Mesodermal cell (in vitro differentiated cells): Measurements from ENCODE around the gene MED13L.
A peak's percentile ranks its signal among the peaks of the same experiment; 100 is the strongest.
"Not testable (repeated sequence)": the region's sequence is repeated elsewhere in the genome, so short reads cannot be mapped to it uniquely, and the experiment has no call there.

Source experiments
- H3K27ac ChIP-seq: 2 replicates; pipeline ENCODE4 v1.7.0; 2013; ENCODE audit warnings: mild to moderate bottlenecking, low read depth, low read length, moderate library complexity; ENCODE audit not compliant: severe bottlenecking
- H3K36me3 ChIP-seq: 2 replicates; pipeline ENCODE4 v1.7.1; 2013; ENCODE audit warnings: mild to moderate bottlenecking, low read length, moderate library complexity; ENCODE audit not compliant: control insufficient read depth, insufficient read depth
- H3K4me1 ChIP-seq: one replicate; pipeline ENCODE4 v1.7.1; 2013; ENCODE audit warnings: mild to moderate bottlenecking, low read length; ENCODE audit not compliant: insufficient read depth, control insufficient read depth, poor library complexity, severe bottlenecking
- H3K4me3 ChIP-seq: 2 replicates; pipeline ENCODE4 v1.7.0; 2013; ENCODE audit warnings: low read length, control low read depth, mild to moderate bottlenecking; ENCODE audit not compliant: insufficient read depth, poor library complexity, severe bottlenecking; ENCODE audit errors: extremely low read depth
- H3K9me3 ChIP-seq: 2 replicates; pipeline ENCODE4 v1.7.1; 2013; ENCODE audit warnings: mild to moderate bottlenecking, low read length, moderate library complexity; ENCODE audit not compliant: control insufficient read depth
- WGBS, 2 experiments: methylation state at CpG; one replicate each; pipeline ENCODE4 v1.1.5; 2013; ENCODE audit warnings: missing lambda C conversion rate in 2 of 2; ENCODE audit not compliant: insufficient coverage in 2 of 2; 5-methylcytosine and 5-hydroxymethylcytosine counted together

Gene MED13L

DNA sequence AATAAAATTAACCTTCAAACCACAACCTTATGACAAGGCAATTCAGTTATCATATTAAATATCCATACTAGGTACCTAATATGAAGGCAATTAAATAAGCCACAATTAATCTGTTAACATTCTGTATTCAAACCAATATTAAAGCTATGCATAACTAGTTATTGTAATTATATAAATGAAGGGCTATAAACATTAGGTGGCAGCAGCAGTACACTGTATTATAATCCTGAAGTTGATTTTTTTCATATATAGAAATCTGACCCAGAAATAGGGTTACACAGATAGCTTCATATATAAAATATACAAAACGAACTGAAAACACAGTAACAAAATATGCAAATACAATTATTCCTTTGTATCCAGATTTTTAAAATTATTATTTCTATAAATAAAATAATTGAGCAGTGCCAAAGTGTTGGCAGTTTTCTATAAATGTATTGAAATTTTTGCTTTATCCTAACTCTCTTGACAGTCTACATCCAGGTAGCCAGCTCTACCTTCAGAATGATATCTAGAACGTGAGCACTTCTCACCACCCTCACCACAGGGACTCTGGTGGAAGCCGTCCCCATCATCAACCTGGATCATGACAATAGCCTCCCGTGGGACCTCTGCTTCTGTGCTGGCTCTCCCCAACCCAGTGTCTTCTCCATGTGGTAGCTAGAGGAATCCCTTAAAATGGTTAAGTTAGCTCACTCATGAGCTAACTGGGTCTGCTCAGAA, 136.2 kb downstream of the MED13L start:
- 86 to 96% methylated on average over 3 of the region's 4 CpGs for WGBS, 2 experiments
- peaks cover 36% of the 10 kb centered on the region for H3K4me1 ChIP-seq
- no peaks in the 10 kb centered on the region for H3K9me3 ChIP-seq
- no peak overlapping the region for H3K27ac ChIP-seq
- no peak overlapping the region for H3K4me3 ChIP-seq
- no peaks in the 10 kb centered on the region for H3K36me3 ChIP-seq

DNA sequence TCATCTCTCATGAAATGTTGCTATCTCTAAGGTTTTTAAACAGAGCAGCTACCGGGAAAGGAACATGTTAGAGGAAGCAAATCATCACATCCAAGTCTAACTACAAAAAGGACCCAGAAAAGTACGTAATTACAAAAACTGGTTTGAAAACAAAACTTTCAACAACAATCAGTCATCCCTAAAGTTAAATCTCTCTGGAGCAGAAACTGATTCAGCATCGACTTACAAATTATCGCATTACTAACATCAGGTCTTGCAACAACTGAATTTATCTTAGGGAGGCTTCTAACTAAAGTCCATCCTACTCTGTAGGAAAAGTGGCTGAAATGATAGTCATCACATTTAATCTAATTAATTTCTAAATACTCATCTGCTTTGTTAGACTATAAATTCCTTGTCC, 137.0 kb downstream of the MED13L start:
- Histone ChIP-seq H3K36me3 (no peaks in the 10 kb centered on the region), H3K27ac (no peak overlapping the region), H3K9me3 (no peaks in the 10 kb centered on the region), H3K4me1 (peaks cover 39% of the 10 kb centered on the region), H3K4me3 (no peak overlapping the region)
- WGBS, 2 experiments: 93 to 96% methylated on average over 3 of the region's 4 CpGs

DNA sequence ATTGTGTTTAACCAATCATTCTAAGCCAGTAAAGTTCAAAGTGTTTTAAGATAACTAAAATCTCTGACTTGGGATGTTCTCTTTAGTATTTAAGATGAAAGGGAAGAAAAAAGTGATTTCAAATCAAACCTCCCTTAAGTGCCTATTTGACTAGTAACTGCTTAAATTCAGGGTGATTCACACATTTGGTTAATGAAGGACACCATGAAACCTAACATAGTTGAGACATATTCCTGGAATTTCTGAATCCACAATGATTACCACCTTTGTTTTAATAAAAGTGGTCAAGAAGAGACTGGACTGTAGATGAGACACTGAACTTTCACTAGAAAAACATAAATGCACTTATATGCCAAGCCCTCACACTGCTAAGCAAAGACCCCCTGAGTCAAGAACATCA, 138.7 kb downstream of the MED13L start:
- Histone ChIP-seq H3K36me3 (no peaks in the 10 kb centered on the region), H3K4me3 (no peak overlapping the region), H3K27ac (peak overlapping the region; percentile 43), H3K4me1 (peaks cover 42% of the 10 kb centered on the region), H3K9me3 (no peaks in the 10 kb centered on the region)

- Histone ChIP-seq H3K36me3 (no peaks in the 10 kb centered on the region), H3K27ac (peak overlapping the region; percentile 43), H3K4me3 (no peak overlapping the region), H3K4me1 (peaks cover 43% of the 10 kb centered on the region), H3K9me3 (no peaks in the 10 kb centered on the region)
- WGBS, 2 experiments: 100% methylated on average over 1 of the region's 2 CpGs; no CpG with 5 or more reads in 1 of the 2 experiments
These were observed 139.1 kb downstream of the MED13L start for GRCh38 chr12:116138364-116138763.

- Histone ChIP-seq H3K4me1 (peaks cover 42% of the 10 kb centered on the region), H3K4me3 (no peak overlapping the region)
- WGBS, 2 experiments: no CpG with 5 or more reads among the region's 2 CpGs
These were observed 140.2 kb downstream of the MED13L start for GRCh38 chr12:116137318-116137717.

DNA sequence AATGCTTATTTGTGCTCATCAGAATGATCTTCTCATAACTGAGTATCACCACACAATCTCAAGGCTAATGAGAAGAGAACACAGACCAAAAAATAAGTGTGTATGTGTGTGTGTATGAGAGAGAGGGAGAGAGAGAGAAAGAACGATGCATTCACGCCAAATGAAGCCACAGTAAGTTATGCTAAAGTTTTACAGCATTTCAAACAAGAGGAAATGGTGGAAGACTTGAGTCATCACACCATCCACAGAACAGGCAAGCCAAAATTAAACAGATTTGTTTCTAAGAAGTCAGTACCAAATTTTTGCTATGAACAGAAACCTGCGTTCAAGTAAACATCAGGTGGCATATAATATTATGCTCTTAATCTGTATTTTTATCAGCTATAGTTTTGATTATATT, 141.2 kb downstream of the MED13L start:
- H3K27ac ChIP-seq: peak overlapping the region; percentile 58
- no peaks in the 10 kb centered on the region for H3K9me3 ChIP-seq
- H3K4me3 ChIP-seq: no peak overlapping the region
- no peaks in the 10 kb centered on the region for H3K36me3 ChIP-seq
- 80% methylated on average over 2 of the region's 3 CpGs; no CpG with 5 or more reads in 1 of the 2 experiments for WGBS, 2 experiments
- peaks cover 45% of the 10 kb centered on the region for H3K4me1 ChIP-seq

More at GRCh38 chr12:116137318-116137717, 140.2 kb downstream of the MED13L start:
- Histone ChIP-seq H3K27ac (no peak overlapping the region), H3K36me3 (no peaks in the 10 kb centered on the region), H3K9me3 (no peaks in the 10 kb centered on the region)

DNA sequence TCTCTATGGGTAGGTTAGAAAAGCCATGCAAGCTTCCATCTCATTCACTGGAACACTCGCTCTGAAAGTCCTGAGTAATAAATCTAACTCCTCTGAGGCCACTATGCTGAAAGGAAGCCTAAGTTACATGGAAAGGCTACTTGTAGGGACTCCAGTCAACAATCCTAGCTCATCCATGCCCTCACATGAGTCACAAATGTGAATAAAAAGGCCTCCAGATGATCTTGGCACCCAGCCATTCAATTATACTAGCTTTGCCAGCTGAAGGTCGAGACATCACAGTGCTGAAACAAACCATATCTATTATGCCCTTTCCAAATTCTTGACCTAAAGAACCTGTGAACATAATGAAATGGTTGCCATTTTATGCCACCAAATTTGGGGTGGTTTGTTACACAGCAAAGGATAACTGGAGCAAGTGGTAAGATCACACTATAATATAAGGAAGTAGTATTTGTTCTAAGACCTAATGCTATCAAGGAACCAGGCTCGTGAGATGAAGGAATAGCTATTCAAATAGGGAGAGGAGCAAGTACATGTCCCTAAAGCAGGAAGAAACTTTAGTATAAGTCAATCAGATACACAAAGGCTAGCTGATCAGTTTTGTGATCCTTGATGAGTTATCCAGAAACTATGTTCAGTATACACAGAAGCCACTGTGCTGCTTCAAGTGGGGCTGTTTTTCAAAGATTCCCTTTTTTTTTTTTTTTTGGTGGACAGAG, 142.1 kb downstream of the MED13L start:
- WGBS, 2 experiments: 100% methylated on average over 1 to 2 of the region's 3 CpGs
- Histone ChIP-seq H3K4me1 (peaks cover 53% of the 10 kb centered on the region), H3K9me3 (no peaks in the 10 kb centered on the region), H3K36me3 (no peaks in the 10 kb centered on the region), H3K4me3 (no peak overlapping the region), H3K27ac (peak overlapping the region; percentile 1)

DNA sequence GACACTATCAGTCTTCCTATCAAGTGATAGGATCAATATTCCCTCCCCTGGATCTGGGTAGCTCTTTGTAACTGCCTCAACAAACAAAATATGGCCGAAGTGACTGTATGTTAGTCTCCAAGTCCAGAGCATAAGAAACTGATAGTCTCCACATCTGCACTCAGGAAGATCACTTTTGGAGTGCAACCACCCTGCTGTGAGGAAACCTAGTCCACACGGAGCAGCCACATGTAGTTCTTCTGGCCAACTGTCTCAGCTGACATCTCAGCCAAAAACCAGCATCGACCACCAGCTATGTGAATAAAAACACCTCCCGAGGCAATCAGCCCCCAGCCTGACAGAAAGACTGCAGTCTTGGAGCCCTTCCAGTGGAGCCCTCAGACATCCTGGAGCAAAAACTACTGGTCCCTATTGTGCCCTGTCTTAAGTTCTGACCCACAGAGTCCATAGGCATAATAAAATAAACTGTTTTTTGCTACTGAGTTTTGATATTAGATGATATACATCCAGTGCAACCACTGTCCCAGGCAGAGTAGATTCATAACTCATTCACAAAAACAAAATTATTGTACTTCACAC, 143.8 kb downstream of the MED13L start:
- WGBS, 2 experiments: 76 to 100% methylated on average over 3 to 4 of the region's 4 CpGs
- Histone ChIP-seq H3K4me3 (no peak overlapping the region), H3K36me3 (no peaks in the 10 kb centered on the region), H3K27ac (no peak overlapping the region), H3K9me3 (no peaks in the 10 kb centered on the region), H3K4me1 (peaks cover 63% of the 10 kb centered on the region)

DNA sequence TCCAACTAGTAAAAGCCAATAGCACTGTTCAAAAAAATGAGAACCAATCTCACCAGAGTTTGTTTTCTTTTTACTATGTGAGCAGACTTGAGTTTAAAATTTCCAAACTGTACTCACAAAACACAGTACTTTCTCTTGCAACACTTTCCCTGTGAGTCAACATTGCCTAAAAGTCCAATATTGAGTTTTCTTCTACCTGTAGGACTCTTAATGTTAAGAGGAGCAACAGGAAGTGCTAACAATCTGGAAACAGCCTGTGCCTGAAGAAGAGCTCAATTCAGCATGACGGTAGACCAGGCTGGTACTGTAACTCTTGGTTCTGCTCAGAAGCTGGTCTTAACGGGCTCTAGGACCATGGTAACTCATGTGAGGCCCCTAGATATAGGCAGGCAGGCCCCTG, 144.3 kb downstream of the MED13L start:
- no peaks in the 10 kb centered on the region for H3K36me3 ChIP-seq
- peaks cover 58% of the 10 kb centered on the region for H3K4me1 ChIP-seq
- no peak overlapping the region for H3K4me3 ChIP-seq
- no peak overlapping the region for H3K27ac ChIP-seq
- WGBS, 2 experiments: 89 to 93% methylated on average over 2 of the region's 2 CpGs
- H3K9me3 ChIP-seq: no peaks in the 10 kb centered on the region

DNA sequence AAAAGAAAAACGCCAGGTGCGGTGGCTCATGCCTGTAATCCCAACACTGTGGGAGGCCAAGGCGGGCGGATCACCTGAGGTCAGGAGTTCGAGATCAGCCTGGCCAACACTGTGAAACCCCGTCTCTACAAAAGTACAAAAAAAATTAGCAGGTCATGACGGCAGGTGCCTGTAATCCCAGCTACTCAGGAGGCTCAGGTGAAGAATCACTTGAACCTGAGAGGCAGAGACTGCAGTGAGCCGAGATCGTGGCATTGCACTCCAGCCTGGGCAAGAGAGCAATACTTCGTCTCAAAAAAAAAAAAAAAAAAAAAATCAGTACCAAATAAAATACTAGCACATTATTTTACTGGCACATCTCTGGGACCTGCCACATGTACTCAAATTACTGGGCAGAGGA, 145.5 kb downstream of the MED13L start:
- not testable (repeated sequence) for H3K9me3 ChIP-seq, H3K36me3 ChIP-seq, H3K4me3 ChIP-seq, H3K27ac ChIP-seq
- H3K4me1 ChIP-seq: peaks cover 65% of the 10 kb centered on the region
- 93 to 98% methylated on average over 7 to 9 of the region's 10 CpGs for WGBS, 2 experiments

DNA sequence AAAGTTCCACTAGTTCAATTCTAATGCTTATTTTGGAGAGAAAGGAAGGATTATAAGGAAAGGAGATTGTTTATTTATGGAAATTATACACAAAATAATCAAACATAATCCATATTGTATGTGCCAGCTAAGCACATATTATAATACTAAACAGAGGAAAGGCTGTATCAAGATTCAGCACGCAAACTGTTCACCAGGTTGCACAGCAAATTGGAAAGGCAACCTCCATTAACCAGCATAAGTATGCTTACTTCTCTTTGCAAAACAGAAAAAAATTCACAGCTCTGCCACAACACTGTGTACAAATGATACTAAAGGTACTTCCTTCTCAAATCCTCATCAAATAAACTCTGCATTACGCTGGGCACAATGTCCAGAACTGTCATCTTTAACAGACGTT, 146.3 kb downstream of the MED13L start:
- H3K36me3 ChIP-seq: no peaks in the 10 kb centered on the region
- H3K4me1 ChIP-seq: peaks cover 63% of the 10 kb centered on the region
- H3K27ac ChIP-seq: peak overlapping the region; percentile 7
- WGBS, 2 experiments: 92 to 100% methylated on average over 1 to 2 of the region's 3 CpGs
- H3K9me3 ChIP-seq: no peaks in the 10 kb centered on the region
- no peak overlapping the region for H3K4me3 ChIP-seq
